Measurements from ENCODE around the gene GPER1.

GPER1 gene

DNA sequence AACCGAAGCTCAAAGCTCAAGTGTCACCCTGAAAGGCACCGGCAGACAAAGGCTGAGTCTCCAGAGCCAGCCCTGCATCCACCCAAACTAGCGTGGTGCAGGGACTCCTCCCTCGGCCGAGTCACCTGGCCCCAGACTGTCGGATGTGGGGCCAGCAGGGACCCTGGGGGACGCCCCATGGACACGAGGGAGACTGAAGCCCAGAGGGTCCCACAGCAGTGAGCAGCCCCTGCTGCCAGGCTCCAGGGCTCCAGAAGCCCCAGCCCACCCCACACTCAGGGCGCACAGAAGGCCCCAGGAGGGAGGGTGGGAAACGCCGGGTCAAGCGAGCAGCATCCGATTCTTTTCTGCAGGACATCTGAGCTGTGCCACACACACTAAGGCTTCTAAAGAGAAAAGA, 23.3 kb upstream of the GPER1 start:
- DNase-seq (ENCODE audit: low read depth), result no peak
- no peak overlapping the region for H3K4me3 ChIP-seq (ENCODE audit: low read length)
- TF ChIP-seq, protein P1, sequence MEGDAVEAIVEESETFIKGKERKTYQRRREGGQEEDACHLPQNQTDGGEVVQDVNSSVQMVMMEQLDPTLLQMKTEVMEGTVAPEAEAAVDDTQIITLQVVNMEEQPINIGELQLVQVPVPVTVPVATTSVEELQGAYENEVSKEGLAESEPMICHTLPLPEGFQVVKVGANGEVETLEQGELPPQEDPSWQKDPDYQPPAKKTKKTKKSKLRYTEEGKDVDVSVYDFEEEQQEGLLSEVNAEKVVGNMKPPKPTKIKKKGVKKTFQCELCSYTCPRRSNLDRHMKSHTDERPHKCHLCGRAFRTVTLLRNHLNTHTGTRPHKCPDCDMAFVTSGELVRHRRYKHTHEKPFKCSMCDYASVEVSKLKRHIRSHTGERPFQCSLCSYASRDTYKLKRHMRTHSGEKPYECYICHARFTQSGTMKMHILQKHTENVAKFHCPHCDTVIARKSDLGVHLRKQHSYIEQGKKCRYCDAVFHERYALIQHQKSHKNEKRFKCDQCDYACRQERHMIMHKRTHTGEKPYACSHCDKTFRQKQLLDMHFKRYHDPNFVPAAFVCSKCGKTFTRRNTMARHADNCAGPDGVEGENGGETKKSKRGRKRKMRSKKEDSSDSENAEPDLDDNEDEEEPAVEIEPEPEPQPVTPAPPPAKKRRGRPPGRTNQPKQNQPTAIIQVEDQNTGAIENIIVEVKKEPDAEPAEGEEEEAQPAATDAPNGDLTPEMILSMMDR (conservative IDR thresholded peaks at IDR 0.05; ENCODE audit: low read length), result no peak

DNA sequence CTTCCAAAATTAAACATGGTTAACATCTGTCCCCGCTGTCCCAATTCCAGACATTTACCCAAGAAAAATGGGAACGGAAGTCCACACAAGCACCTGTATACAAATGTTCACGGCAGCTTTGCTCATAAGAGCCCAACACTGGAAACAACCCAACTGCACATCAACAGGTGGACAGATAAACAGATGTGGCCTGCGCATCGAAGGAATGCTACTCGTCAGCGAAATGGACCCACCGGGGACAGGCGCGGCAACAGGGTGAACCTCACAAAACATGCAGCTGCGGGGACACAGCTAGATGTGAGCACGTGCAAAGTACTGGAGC, 22.7 kb upstream of the GPER1 start:
- TF ChIP-seq, protein P1 (conservative IDR thresholded peaks at IDR 0.05; ENCODE audit: low read length), result no peak
- DNase-seq (ENCODE audit: low read depth), result no peak
- no peak overlapping the region for H3K4me3 ChIP-seq (ENCODE audit: low read length)

DNA sequence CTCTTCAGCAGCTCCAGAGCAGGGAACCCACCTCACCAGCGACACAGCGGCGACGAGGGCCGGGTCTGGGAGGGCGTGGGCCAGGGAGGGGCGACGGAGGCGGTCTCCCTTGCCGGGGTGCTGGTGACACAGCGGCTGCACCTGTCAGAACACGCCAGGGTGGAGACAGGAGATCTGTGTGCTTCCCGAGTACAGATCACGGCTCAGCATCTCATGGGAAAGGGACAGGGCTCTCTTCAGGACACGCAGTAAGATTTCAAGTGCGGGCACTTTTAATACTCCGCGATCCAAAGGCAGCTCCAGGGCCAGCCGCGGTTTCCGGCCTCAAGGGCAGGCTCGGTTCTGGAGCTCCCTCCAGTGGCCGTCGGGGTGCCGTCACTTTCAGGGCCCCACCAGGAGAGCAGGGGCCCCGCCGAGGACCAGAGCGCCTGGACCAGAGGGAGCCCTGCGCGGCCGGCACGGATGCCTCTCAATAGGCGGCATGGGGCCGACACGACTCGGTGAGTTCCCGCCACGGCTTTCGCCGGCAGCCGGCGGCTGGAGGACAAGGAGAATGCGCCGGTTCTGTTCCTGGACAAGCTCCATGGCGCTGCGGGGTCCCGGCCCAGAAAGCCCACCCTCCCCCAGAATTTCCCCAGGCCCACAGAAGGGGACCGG, 22.2 kb upstream of the GPER1 start:
- TF ChIP-seq, protein P1 (conservative IDR thresholded peaks at IDR 0.05; ENCODE audit: low read length), result peak; percentile 74
- peak; percentile 62 for DNase-seq (ENCODE audit: low read depth)
- H3K4me3 ChIP-seq (ENCODE audit: low read length), result no peak overlapping the region

DNA sequence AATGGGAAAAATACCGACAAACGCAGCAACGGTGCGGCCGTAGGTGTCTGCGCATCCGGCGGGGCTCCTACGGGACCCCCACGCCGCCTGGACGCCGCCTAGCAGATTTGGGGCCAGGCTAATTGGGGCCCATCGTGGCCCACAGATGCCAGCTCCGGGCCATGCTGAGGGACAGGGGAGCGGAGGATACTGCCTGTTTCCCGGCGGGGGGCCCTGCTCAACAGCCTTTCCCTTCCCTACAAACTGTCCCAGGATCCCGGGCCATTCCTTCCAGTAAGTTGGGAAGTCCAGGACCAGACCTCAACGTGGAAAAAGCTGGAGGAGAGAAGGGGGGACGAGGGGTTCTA, 21.7 kb upstream of the GPER1 start:
- no peak overlapping the region for H3K4me3 ChIP-seq (ENCODE audit: low read length)
- TF ChIP-seq, protein P1 (conservative IDR thresholded peaks at IDR 0.05; ENCODE audit: low read length), result no peak
- DNase-seq (ENCODE audit: low read depth), result no peak

DNA sequence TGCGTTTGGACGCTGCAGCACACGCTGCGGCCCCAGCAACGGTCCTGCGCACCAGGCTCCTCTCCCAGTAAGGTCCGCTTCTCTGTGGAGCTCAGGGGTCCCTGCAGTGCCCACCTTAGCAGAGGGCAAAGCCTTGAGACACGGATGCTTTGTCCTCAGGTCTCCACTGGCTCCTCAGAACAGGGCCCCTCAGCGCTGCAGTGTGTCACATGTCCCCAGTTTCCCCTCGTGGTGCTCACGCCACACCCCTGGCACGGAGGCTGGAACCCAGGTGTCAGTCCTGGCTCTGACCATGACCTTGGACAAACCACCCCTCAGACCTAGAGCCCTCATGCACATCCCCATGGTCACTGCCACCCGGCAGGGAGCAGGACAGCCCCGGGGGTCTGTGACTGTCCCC, 19.9 kb upstream of the GPER1 start:
- TF ChIP-seq, protein P1 (conservative IDR thresholded peaks at IDR 0.05; ENCODE audit: low read length), result no peak
- DNase-seq (ENCODE audit: low read depth), result no peak
- no peak overlapping the region for H3K4me3 ChIP-seq (ENCODE audit: low read length)

DNA sequence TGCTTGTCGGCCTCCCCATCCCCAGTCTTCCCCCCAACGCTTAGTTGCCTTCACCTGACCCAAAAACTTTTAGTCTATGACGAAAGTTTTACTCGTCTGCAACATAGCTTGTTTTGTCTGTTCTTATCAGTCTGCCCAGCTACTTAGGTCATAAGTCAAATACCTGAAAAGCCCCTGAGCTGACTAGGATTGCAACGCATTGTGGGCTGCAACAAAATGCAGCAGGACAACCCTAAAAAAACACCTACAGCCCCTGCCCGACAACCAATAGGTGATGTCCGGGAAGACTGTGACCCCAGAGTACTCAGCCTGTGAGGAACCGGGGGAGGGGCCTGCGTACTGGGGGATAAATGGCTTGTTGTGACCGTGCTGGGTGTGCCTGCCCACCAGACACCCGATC, 19.3 kb upstream of the GPER1 start:
- TF ChIP-seq, protein P1 (conservative IDR thresholded peaks at IDR 0.05; ENCODE audit: low read length), result no peak
- DNase-seq (ENCODE audit: low read depth), result no peak
- H3K4me3 ChIP-seq (ENCODE audit: low read length), result no peak overlapping the region

DNA sequence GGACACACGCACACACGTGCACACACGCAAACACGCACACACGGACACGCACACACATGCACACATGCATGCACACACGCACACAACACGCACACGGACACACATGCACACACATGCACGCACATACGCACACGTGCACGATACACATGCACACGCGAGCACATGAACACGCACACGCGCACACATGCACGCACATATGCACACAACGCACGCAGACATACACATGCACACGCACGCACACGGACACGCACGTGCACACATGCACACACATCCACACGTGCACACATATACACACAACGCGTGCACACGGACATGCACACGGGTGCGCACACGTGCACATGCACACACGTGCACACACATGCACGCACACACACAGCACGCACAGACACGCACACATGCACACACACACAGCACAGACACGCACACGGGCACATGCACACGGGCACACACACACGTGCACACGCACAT, 17.3 kb upstream of the GPER1 start:
- no peak overlapping the region for H3K4me3 ChIP-seq (ENCODE audit: low read length)
- DNase-seq (ENCODE audit: low read depth), result no peak
- TF ChIP-seq, protein P1 (conservative IDR thresholded peaks at IDR 0.05; ENCODE audit: low read length), result no peak

All from AG10803 (cell line).